ENCODE data around the gene CDK8. TPM values are rescaled to one million over a fixed set of nuclear protein-coding genes. Genes with fewer than 3 reads are reported as not detected.

Gene CDK8
- total and polyA plus RNA-seq, 10 of the 15 experiments (the other 5 are each of a cell fraction or from before 2014, with no cell fraction given) = 8.6 to 23.5 (median 12.5) TPM

GRCh38 chr13:26378116-26378515 is 124.2 kb downstream of the CDK8 start:
- FAIRE-seq = no peak

DNA sequence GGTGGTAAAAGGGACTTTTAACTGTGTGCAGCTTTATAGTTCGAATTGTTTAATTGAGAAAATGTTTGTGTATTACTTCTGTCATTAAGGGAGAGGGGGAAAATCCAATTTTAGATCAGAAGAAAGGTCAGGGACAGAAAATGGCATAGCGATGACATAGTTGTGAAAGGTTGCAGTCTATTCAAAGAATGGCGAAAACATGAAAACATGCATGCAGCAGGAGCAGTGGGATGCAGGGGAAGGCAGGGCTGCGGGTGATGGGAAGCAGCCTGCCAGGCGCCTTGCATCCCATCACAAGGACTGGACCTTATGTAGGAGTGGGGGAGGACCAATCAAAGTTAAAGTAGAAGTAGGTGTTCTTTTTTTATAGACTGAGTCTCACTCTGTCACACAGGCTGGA is 125.9 kb downstream of the CDK8 start:
- H3K9ac ChIP-seq (ENCODE audit: control insufficient read depth, insufficient read depth, low read length) = no peak overlapping the region
- H3K27me3 ChIP-seq (replicated peaks in 1 of 2; ENCODE audit: control insufficient read depth in 2 of 2, insufficient read depth in 2 of 2, low read length in 1 of 2) = no peaks in the 10 kb centered on the region
- intact Hi-C loops (cut with micrococcal nuclease; ENCODE audit: unreplicated experiment) (loop anchor here (10.0 kb wide), 1 partner anchor 195 kb away; no protein-coding TSS in a partner anchor), in situ Hi-C loops (cut with MboI) (no loop called here)
- no peak overlapping the region for H2AFZ ChIP-seq (ENCODE audit: control insufficient read depth, low read depth, low read length)
- H3K79me2 ChIP-seq (ENCODE audit: control insufficient read depth, insufficient read depth, low read length) = no peaks in the 10 kb centered on the region
- no TSS peak for BruUV-seq (replicated peaks)
- H3K27ac ChIP-seq (ENCODE audit: control insufficient read depth, insufficient read depth) = no peak overlapping the region
- no peak for DNase-seq (ENCODE audit: low read depth, low spot score)
- no peak overlapping the region for H3K4me2 ChIP-seq (ENCODE audit: control insufficient read depth, insufficient read depth)
- H3K4me1 ChIP-seq (ENCODE audit: control insufficient read depth, insufficient read depth, low read length) = no peaks in the 10 kb centered on the region
- TF ChIP-seq, protein P1, sequence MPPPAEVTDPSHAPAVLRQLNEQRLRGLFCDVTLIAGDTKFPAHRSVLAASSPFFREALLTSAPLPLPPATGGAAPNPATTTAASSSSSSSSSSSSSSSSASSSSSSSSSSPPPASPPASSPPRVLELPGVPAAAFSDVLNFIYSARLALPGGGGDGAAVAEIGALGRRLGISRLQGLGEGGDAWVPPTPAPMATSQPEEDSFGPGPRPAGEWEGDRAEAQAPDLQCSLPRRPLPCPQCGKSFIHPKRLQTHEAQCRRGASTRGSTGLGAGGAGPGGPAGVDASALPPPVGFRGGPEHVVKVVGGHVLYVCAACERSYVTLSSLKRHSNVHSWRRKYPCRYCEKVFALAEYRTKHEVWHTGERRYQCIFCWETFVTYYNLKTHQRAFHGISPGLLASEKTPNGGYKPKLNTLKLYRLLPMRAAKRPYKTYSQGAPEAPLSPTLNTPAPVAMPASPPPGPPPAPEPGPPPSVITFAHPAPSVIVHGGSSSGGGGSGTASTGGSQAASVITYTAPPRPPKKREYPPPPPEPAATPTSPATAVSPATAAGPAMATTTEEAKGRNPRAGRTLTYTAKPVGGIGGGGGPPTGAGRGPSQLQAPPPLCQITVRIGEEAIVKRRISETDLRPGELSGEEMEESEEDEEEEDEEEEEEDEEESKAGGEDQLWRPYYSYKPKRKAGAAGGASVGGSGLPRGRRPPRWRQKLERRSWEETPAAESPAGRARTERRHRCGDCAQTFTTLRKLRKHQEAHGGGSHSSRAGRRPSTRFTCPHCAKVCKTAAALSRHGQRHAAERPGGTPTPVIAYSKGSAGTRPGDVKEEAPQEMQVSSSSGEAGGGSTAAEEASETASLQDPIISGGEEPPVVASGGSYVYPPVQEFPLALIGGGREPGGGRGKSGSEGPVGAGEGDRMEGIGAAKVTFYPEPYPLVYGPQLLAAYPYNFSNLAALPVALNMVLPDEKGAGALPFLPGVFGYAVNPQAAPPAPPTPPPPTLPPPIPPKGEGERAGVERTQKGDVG (CRISPR knock-in tag; IDR thresholded peaks at IDR 0.05) = no peak
- TF ChIP-seq ZNF24 (IDR thresholded peaks at IDR 0.05) = no peak
- no peak for TF ChIP-seq CREM (IDR thresholded peaks at IDR 0.05; ENCODE audit: low read depth)
- TF ChIP-seq SP1 (IDR thresholded peaks at IDR 0.05; ENCODE audit: low read depth, low read length) = no peak
- TF ChIP-seq RCOR1 (conservative IDR thresholded peaks at IDR 0.05; ENCODE audit: low read depth, low read length) = no peak
- TF ChIP-seq HDAC2 (IDR thresholded peaks at IDR 0.05) = no peak
- TF ChIP-seq PBX3 (IDR thresholded peaks at IDR 0.05; ENCODE audit: insufficient replicate concordance, low read depth, low read length) = no peak
- no peak for TF ChIP-seq MTA3 (IDR thresholded peaks at IDR 0.05; ENCODE audit: borderline replicate concordance, low read length)
- ChIA-PET POLR2A (no interaction called here), SMC1A (ENCODE audit: uncharacterized antibody, unreplicated experiment) (no interaction called here), CTCF (no interaction called here), RAD21 (ENCODE audit: unreplicated experiment) (no interaction called here)
- 87% methylated on average over 5 of the region's 5 CpGs for whole genome bisulfite sequencing (ENCODE audit: insufficient coverage, insufficient replicate concordance, low lambda C conversion rate, missing lambda C conversion rate)
- no peak for ATAC-seq
- no peak for FAIRE-seq
- H3K4me3 ChIP-seq = no peak overlapping the region
- H3K36me3 ChIP-seq (ENCODE audit: control insufficient read depth in 2 of 2, insufficient read depth in 2 of 2, low read length in 1 of 2) = no peaks in the 10 kb centered on the region
- H4K20me1 ChIP-seq (ENCODE audit: control insufficient read depth, insufficient read depth) = no peaks in the 10 kb centered on the region; the same call in 1 of the 2 replicates
- H3K9me3 ChIP-seq (replicated peaks; ENCODE audit: control insufficient read depth, insufficient read depth, low read length) = no peaks in the 10 kb centered on the region

More at GRCh38 chr13:26378116-26378515, 124.2 kb downstream of the CDK8 start:
- ChIA-PET RAD21 (ENCODE audit: unreplicated experiment) (no interaction called here), SMC1A (ENCODE audit: uncharacterized antibody, unreplicated experiment) (no interaction called here), CTCF (no interaction called here), POLR2A (no interaction called here)
- DNase-seq (ENCODE audit: low read depth, low spot score) = no peak
- Histone ChIP-seq H3K27ac (ENCODE audit: control insufficient read depth, insufficient read depth) (no peak overlapping the region), H3K79me2 (ENCODE audit: control insufficient read depth, insufficient read depth, low read length) (no peaks in the 10 kb centered on the region), H3K9me3 (replicated peaks; ENCODE audit: control insufficient read depth, insufficient read depth, low read length) (no peaks in the 10 kb centered on the region), H3K9ac (ENCODE audit: control insufficient read depth, insufficient read depth, low read length) (no peak overlapping the region), H3K4me2 (ENCODE audit: control insufficient read depth, insufficient read depth) (no peak overlapping the region), H3K4me1 (ENCODE audit: control insufficient read depth, insufficient read depth, low read length) (no peaks in the 10 kb centered on the region), H3K36me3 (ENCODE audit: control insufficient read depth in 2 of 2, insufficient read depth in 2 of 2, low read length in 1 of 2) (no peaks in the 10 kb centered on the region), H2AFZ (ENCODE audit: control insufficient read depth, low read depth, low read length) (no peak overlapping the region), H4K20me1 (ENCODE audit: control insufficient read depth, insufficient read depth) (no peaks in the 10 kb centered on the region; the same call in 1 of the 2 replicates), H3K4me3 (no peak overlapping the region), H3K27me3 (replicated peaks in 1 of 2; ENCODE audit: control insufficient read depth in 2 of 2, insufficient read depth in 2 of 2, low read length in 1 of 2) (no peaks in the 10 kb centered on the region)
- intact Hi-C loops (cut with micrococcal nuclease; ENCODE audit: unreplicated experiment) = loop anchor here (10.0 kb wide), 1 partner anchor 193 kb away; no protein-coding TSS in a partner anchor
- TF ChIP-seq, protein P2, sequence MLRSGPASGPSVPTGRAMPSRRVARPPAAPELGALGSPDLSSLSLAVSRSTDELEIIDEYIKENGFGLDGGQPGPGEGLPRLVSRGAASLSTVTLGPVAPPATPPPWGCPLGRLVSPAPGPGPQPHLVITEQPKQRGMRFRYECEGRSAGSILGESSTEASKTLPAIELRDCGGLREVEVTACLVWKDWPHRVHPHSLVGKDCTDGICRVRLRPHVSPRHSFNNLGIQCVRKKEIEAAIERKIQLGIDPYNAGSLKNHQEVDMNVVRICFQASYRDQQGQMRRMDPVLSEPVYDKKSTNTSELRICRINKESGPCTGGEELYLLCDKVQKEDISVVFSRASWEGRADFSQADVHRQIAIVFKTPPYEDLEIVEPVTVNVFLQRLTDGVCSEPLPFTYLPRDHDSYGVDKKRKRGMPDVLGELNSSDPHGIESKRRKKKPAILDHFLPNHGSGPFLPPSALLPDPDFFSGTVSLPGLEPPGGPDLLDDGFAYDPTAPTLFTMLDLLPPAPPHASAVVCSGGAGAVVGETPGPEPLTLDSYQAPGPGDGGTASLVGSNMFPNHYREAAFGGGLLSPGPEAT (IDR thresholded peaks at IDR 0.05; ENCODE audit: low read depth) = no peak
- no peak for TF ChIP-seq IKZF2 (IDR thresholded peaks at IDR 0.05)
- no peak for TF ChIP-seq NR2C2 (IDR thresholded peaks at IDR 0.05; ENCODE audit: borderline replicate concordance, control insufficient read depth, insufficient read length, low read depth)
- WGBS (ENCODE audit: insufficient coverage, insufficient replicate concordance, low lambda C conversion rate, missing lambda C conversion rate) = 100% methylated on average over 3 of the region's 3 CpGs
- no peak for ATAC-seq
- no TSS peak for BruUV-seq (replicated peaks)
- in situ Hi-C loops (cut with MboI) = no loop called here

All from GM12878 (cell line).